Thymus (tissue), 11 donors: ENCODE data around the gene ANKDD1A. TPM values are rescaled to one million over a fixed set of nuclear protein-coding genes. Genes with fewer than 3 reads are reported as not detected.
A peak's percentile ranks its signal among the peaks of the same experiment; 100 is the strongest.

ENCODE experiments used
- DNase-seq, 9 donors: peaks; one replicate each; pipeline ENCODE4 v3.0.0-alpha.2; 2013; ENCODE audit warnings: low spot score in 9 of 9, low read depth in 6 of 9, missing footprints in 1 of 9
- H3K27ac ChIP-seq, 2 donors: one replicate each; pipeline ENCODE4 v1.5.1; 2013; ENCODE audit warnings: control low read depth in 1 of 2, low read depth in 1 of 2, low read length in 1 of 2, mild to moderate bottlenecking in 1 of 2, moderate library complexity in 1 of 2
- H3K27me3 ChIP-seq, 2 donors: one replicate each; pipeline ENCODE4 v1.5.1; 2013; ENCODE audit warnings: low read length in 1 of 2; ENCODE audit not compliant: control insufficient read depth in 2 of 2, insufficient read depth in 1 of 2
- H3K36me3 ChIP-seq, 2 donors: one replicate each; pipeline ENCODE4 v1.5.1; 2013; ENCODE audit warnings: low read length in 1 of 2, mild to moderate bottlenecking in 1 of 2, moderate library complexity in 1 of 2; ENCODE audit not compliant: control insufficient read depth in 2 of 2, insufficient read depth in 2 of 2
- H3K4me1 ChIP-seq, 2 donors: one replicate each; pipeline ENCODE4 v1.5.1; 2013; ENCODE audit warnings: low read length in 2 of 2; ENCODE audit not compliant: control insufficient read depth in 2 of 2, insufficient read depth in 2 of 2
- H3K4me3 ChIP-seq, 2 donors: one replicate each; pipeline ENCODE4 v1.5.1; 2013; ENCODE audit warnings: low read length in 2 of 2, control low read depth in 1 of 2, mild to moderate bottlenecking in 1 of 2
- H3K9me3 ChIP-seq, 2 donors: one replicate each; pipeline ENCODE4 v1.5.1; 2013; ENCODE audit warnings: low read length in 1 of 2, mild to moderate bottlenecking in 1 of 2; ENCODE audit not compliant: control insufficient read depth in 2 of 2, insufficient read depth in 1 of 2
- WGBS: extraction: QIAGEN DNeasy Blood & Tissue Kit; methylation state at CpG from one replicate; pipeline ENCODE4 v1.1.7; 2013; 5-methylcytosine and 5-hydroxymethylcytosine counted together
- polyA plus RNA-seq: library from polyadenylated mRNA; stranded (reverse); fragments of 200-250 nt; gene quantifications from one replicate; pipeline ENCODE4 v1.2.3, GENCODE V29; 2013
- total RNA-seq: library from RNA; stranded (reverse); fragments of 120-200 nt; gene quantifications from one replicate; pipeline ENCODE4 v1.2.4, GENCODE V29; 2013
- donor health status: healthy.

Gene ANKDD1A
- total and polyA plus RNA-seq, 2 donors, result 1.2 to 3.6 TPM

- peak overlapping the region; percentile 91 to 98 for H3K27ac ChIP-seq
- no peaks in the 10 kb centered on the region for H3K9me3 ChIP-seq
- WGBS, result 8% methylated on average over 44 of the region's 44 CpGs
- H3K27me3 ChIP-seq, result no peaks in the 10 kb centered on the region
- peaks cover 31 to 74% of the 10 kb centered on the region in 2 donors for H3K4me1 ChIP-seq
- no peaks in the 10 kb centered on the region for H3K36me3 ChIP-seq
- peak overlapping the region; percentile 48 to 62 for H3K4me3 ChIP-seq
- DNase-seq, result peak; percentile 97 to 100 (median 99)
These were observed 18.0 kb upstream of the ANKDD1A start for GRCh38 chr15:64893481-64894394.

GRCh38 chr15:64894395-64895056, 17.2 kb upstream of the ANKDD1A start:
- Histone ChIP-seq H3K27me3 (no peaks in the 10 kb centered on the region), H3K9me3 (no peaks in the 10 kb centered on the region), H3K36me3 (no peaks in the 10 kb centered on the region), H3K4me3 (peak overlapping the region; percentile 48 to 62), H3K27ac (peak overlapping the region; percentile 91 to 98), H3K4me1 (peaks cover 31 to 74% of the 10 kb centered on the region in 2 donors)
- WGBS, result 4% methylated on average over 20 of the region's 20 CpGs
- DNase-seq, result peak in 7 of 9 donors; percentile 60 to 93 (median 79)

GRCh38 chr15:64895285-64896065, 16.2 kb upstream of the ANKDD1A start:
- WGBS, result 9% methylated on average over 6 of the region's 6 CpGs
- DNase-seq, result peak in 5 of 9 donors; percentile 52 to 87 (median 72)
- H3K4me1 ChIP-seq, result peaks cover 31 to 74% of the 10 kb centered on the region in 2 donors
- no peaks in the 10 kb centered on the region for H3K27me3 ChIP-seq
- peak overlapping the region; percentile 48 to 62 for H3K4me3 ChIP-seq
- H3K27ac ChIP-seq, result peak overlapping the region; percentile 91 to 98
- no peaks in the 10 kb centered on the region for H3K36me3 ChIP-seq
- H3K9me3 ChIP-seq, result no peaks in the 10 kb centered on the region

- no peaks in the 10 kb centered on the region for H3K27me3 ChIP-seq
- DNase-seq, result no peak
- WGBS, result 96% methylated on average over 6 of the region's 6 CpGs
- H3K4me1 ChIP-seq, result peaks cover 30 to 68% of the 10 kb centered on the region in 2 donors
- peak overlapping the region; percentile 50 to 98 for H3K27ac ChIP-seq
- no peaks in the 10 kb centered on the region for H3K36me3 ChIP-seq
- H3K4me3 ChIP-seq, result no peak overlapping the region
- peaks cover 0 to 8% of the 10 kb centered on the region in 2 donors for H3K9me3 ChIP-seq
These were observed 15.2 kb upstream of the ANKDD1A start for GRCh38 chr15:64896371-64897069.

- Histone ChIP-seq H3K9me3 (peaks cover 0 to 9% of the 10 kb centered on the region in 2 donors), H3K27me3 (no peaks in the 10 kb centered on the region), H3K36me3 (no peaks in the 10 kb centered on the region), H3K4me1 (peaks cover 21 to 63% of the 10 kb centered on the region in 2 donors), H3K27ac (peak overlapping the region; percentile 33 to 36), H3K4me3 (no peak overlapping the region)
- DNase-seq, result no peak
- 84% methylated on average over 6 of the region's 6 CpGs for WGBS
These were observed 14.2 kb upstream of the ANKDD1A start for GRCh38 chr15:64897345-64897985.

- Histone ChIP-seq H3K27me3 (no peaks in the 10 kb centered on the region), H3K9me3 (peaks cover 0 to 9% of the 10 kb centered on the region in 2 donors), H3K4me1 (peaks cover 12 to 56% of the 10 kb centered on the region in 2 donors), H3K36me3 (no peaks in the 10 kb centered on the region), H3K4me3 (no peak overlapping the region), H3K27ac (no peak overlapping the region)
- no peak for DNase-seq
- 96% methylated on average over 4 of the region's 4 CpGs for WGBS
These were observed 13.3 kb upstream of the ANKDD1A start for GRCh38 chr15:64898406-64898805.

- H3K27ac ChIP-seq, result no peak overlapping the region
- no peaks in the 10 kb centered on the region for H3K36me3 ChIP-seq
- no peaks in the 10 kb centered on the region for H3K27me3 ChIP-seq
- H3K9me3 ChIP-seq, result peaks cover 0 to 13% of the 10 kb centered on the region in 2 donors
- DNase-seq, result no peak
- 97% methylated on average over 5 of the region's 5 CpGs for WGBS
- H3K4me1 ChIP-seq, result peaks cover 4 to 43% of the 10 kb centered on the region in 2 donors
- H3K4me3 ChIP-seq, result no peak overlapping the region
These were observed 10.6 kb upstream of the ANKDD1A start for GRCh38 chr15:64901141-64901540.

GRCh38 chr15:64901914-64902313, 9.8 kb upstream of the ANKDD1A start:
- DNase-seq, result peak in 1 of 9 donors; percentile 55
- Histone ChIP-seq H3K36me3 (no peaks in the 10 kb centered on the region), H3K27me3 (no peaks in the 10 kb centered on the region), H3K27ac (no peak overlapping the region), H3K9me3 (peaks cover 0 to 16% of the 10 kb centered on the region in 2 donors), H3K4me1 (peaks cover 0 to 35% of the 10 kb centered on the region in 2 donors), H3K4me3 (no peak overlapping the region)
- 59% methylated on average over 2 of the region's 2 CpGs for WGBS
